Osteocyte (in vitro differentiated cells): ENCODE measurements around the gene CCDC117. TPM values are rescaled to one million over a fixed set of nuclear protein-coding genes. Genes with fewer than 3 reads are reported as not detected.

ENCODE experiments used
- DNase-seq: peaks from one replicate; pipeline ENCODE4 v3.0.0; 2021; ENCODE audit warnings: mixed read lengths; ENCODE audit not compliant: unreplicated experiment; ENCODE audit errors: extremely low spot score
- H3K27ac Mint-ChIP-seq: one replicate; pipeline ENCODE4 v1.8.0; 2021; ENCODE audit warnings: mild to moderate bottlenecking, mixed read lengths; ENCODE audit not compliant: unreplicated experiment
- H3K27me3 Mint-ChIP-seq: one replicate; pipeline ENCODE4 v1.8.0; 2021; ENCODE audit warnings: mixed read lengths; ENCODE audit not compliant: unreplicated experiment
- H3K36me3 Mint-ChIP-seq: one replicate; pipeline ENCODE4 v1.8.0; 2021; ENCODE audit warnings: mixed read lengths; ENCODE audit not compliant: unreplicated experiment
- H3K4me1 Mint-ChIP-seq: one replicate; pipeline ENCODE4 v1.8.0; 2021; ENCODE audit warnings: mixed read lengths; ENCODE audit not compliant: unreplicated experiment
- H3K4me3 Mint-ChIP-seq: one replicate; pipeline ENCODE4 v1.8.0; 2021; ENCODE audit warnings: mild to moderate bottlenecking, moderate library complexity, mixed read lengths; ENCODE audit not compliant: unreplicated experiment
- H3K9me3 Mint-ChIP-seq: one replicate; pipeline ENCODE4 v1.8.0; 2021; ENCODE audit warnings: mixed read lengths; ENCODE audit not compliant: unreplicated experiment
- total RNA-seq: library from RNA; stranded (reverse); gene quantifications from 2 replicates; pipeline ENCODE4 v1.2.1, GENCODE V29; 2021
- TF ChIP-seq, protein P1 (sequence below): fragments of 200-600 bp; sonication (generic); IDR thresholded peaks from 2 replicates; pipeline ENCODE4 v1.5.0; 2021; ENCODE audit warnings: antibody characterized with exemption, mild to moderate bottlenecking, moderate library complexity

Gene CCDC117
- total RNA-seq, 1 donor from 2014 or later, result 21.9 TPM

DNA sequence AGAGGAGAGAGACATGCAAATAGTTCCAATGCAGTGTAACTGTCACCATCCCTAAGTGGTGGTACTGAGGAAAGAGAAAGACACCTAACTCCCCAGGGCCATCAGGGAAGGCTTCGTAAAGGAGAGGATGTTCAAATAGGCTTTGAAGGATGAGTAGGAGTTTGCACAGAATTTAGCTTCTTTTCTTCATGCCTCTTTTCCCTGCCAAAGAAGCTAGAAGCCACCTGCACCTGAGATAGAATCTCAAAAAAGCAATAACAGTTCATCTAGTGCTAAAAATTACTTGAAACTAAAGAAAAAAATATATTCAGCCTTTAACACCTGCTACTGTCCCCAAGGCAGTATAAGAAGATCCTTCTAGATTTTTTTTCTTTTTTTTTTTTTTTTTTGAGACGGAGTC, 44.6 kb downstream of the CCDC117 start:
- no peak overlapping the region for H3K27ac Mint-ChIP-seq
- DNase-seq, result no peak
- peaks cover 3% of the 10 kb centered on the region for H3K4me1 Mint-ChIP-seq
- no peak overlapping the region for H3K4me3 Mint-ChIP-seq
- TF ChIP-seq, protein P1, sequence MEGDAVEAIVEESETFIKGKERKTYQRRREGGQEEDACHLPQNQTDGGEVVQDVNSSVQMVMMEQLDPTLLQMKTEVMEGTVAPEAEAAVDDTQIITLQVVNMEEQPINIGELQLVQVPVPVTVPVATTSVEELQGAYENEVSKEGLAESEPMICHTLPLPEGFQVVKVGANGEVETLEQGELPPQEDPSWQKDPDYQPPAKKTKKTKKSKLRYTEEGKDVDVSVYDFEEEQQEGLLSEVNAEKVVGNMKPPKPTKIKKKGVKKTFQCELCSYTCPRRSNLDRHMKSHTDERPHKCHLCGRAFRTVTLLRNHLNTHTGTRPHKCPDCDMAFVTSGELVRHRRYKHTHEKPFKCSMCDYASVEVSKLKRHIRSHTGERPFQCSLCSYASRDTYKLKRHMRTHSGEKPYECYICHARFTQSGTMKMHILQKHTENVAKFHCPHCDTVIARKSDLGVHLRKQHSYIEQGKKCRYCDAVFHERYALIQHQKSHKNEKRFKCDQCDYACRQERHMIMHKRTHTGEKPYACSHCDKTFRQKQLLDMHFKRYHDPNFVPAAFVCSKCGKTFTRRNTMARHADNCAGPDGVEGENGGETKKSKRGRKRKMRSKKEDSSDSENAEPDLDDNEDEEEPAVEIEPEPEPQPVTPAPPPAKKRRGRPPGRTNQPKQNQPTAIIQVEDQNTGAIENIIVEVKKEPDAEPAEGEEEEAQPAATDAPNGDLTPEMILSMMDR, result no peak
- peaks cover 12% of the 10 kb centered on the region for H3K36me3 Mint-ChIP-seq
- no peaks in the 10 kb centered on the region for H3K9me3 Mint-ChIP-seq
- H3K27me3 Mint-ChIP-seq, result no peaks in the 10 kb centered on the region

DNA sequence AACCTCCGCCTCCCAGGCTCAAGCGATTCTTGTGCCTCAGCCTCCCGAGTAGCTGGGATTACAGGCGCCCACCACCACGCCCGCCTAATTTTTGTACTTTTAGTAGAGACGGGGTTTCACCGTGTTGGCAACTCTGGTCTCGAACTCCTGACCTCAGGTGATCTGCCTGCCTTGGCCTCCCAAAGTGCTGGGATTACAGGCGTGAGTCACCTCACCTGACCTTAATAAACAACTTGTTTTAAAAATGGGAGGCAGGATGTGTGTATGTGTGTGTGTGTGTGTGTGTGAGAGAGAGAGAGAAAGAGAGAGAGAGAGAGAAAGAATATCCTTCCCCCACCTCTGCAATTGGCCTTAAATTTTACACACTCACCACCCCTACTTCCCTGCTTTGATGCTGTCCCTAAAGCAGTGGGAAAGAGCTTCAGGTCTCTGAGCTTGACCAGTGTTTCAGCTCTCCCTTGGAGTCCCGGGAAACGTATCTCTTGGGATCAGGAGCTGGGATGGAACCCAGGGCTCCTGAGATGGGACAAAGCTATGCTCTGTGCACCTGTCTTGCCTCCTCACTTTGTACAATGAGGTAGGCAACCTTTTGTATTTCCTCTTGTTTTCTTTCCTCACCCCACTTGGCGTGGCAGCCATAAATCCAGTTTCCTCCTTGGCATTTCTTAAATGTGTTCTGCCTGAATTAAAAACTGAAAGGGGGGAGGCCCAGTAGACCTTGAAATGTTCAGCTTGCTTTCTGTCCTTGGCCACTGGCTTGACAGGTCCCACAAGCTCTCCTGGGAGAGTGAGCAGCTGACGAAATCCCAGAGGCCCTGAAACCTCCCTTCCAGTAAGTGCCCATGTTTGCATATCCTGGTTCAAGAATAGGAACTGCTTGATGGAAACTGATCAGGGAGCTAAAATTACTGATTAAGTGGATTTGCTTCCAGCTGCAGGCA, 45.7 kb downstream of the CCDC117 start:
- no peak overlapping the region for H3K4me3 Mint-ChIP-seq
- TF ChIP-seq, protein P1, result no peak
- H3K36me3 Mint-ChIP-seq, result peaks cover 12% of the 10 kb centered on the region
- no peak overlapping the region for H3K27ac Mint-ChIP-seq
- no peak for DNase-seq
- no peaks in the 10 kb centered on the region for H3K9me3 Mint-ChIP-seq
- peaks cover 3% of the 10 kb centered on the region for H3K4me1 Mint-ChIP-seq
- no peaks in the 10 kb centered on the region for H3K27me3 Mint-ChIP-seq

DNA sequence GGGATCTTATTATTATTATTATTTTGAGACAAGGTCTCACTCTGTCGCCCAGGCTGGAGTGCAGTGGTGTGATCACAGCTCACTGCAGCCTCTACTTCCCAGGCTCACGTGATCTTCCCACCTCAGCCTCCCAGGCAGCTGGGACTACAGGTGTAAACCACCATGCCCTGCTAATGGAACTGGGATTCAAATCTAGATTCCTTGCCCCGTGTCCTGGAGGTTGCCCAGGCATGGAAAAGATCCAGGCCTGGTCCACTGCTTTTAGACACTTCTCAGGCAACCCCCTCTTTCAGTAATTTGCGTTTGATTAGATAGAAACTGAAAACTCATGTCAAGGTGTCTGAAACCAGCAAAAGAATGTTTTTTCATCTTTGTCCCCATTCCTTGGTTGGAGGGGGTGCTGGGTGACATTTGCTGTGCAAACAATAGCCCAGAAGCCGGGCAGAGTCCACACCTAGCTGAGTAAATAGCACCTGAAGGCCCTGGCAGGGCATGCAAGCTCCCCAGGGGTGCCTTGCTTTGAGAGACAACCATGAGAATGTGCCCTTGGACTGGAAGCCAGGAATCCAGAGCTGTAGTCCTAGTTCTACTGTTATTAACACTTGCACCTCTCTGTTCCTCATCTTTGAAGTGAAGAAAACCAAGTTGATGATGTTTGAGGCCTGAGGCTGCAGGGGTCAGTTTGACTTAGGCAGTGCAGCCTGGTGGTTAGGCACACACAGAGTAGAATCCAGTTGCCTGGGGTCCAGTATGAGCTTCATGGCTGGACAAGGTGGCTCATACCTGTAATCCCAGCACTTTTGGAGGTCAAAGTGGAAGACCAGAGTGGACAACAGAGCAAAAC, 47.0 kb downstream of the CCDC117 start:
- H3K27ac Mint-ChIP-seq, result no peak overlapping the region
- TF ChIP-seq, protein P1, result no peak
- H3K27me3 Mint-ChIP-seq, result no peaks in the 10 kb centered on the region
- DNase-seq, result no peak
- peaks cover 10% of the 10 kb centered on the region for H3K36me3 Mint-ChIP-seq
- no peaks in the 10 kb centered on the region for H3K4me1 Mint-ChIP-seq
- H3K4me3 Mint-ChIP-seq, result no peak overlapping the region
- no peaks in the 10 kb centered on the region for H3K9me3 Mint-ChIP-seq

DNA sequence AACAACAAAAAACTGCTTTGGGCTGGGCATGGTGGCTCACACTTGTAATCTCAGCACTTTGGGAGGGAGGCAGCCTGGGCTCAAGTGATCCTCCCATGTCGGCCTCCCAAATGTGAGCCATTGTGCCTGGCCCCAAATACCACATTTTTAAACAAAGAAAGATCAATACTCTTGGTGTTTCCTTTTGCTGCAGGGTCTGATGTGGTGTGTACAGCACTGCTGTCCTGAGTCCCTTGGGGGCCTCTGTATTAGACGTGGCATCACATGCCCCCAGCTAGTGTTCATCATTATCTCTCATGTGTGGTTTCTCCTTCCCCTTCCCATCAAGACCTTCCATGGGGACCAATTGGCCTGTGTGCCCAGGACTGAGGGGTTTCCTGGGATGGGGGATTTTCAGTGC, 48.4 kb downstream of the CCDC117 start:
- H3K36me3 Mint-ChIP-seq, result peaks cover 2% of the 10 kb centered on the region
- H3K4me3 Mint-ChIP-seq, result no peak overlapping the region
- no peak overlapping the region for H3K27ac Mint-ChIP-seq
- H3K27me3 Mint-ChIP-seq, result no peaks in the 10 kb centered on the region
- no peak for DNase-seq
- no peaks in the 10 kb centered on the region for H3K9me3 Mint-ChIP-seq
- no peaks in the 10 kb centered on the region for H3K4me1 Mint-ChIP-seq
- TF ChIP-seq, protein P1, result no peak

DNA sequence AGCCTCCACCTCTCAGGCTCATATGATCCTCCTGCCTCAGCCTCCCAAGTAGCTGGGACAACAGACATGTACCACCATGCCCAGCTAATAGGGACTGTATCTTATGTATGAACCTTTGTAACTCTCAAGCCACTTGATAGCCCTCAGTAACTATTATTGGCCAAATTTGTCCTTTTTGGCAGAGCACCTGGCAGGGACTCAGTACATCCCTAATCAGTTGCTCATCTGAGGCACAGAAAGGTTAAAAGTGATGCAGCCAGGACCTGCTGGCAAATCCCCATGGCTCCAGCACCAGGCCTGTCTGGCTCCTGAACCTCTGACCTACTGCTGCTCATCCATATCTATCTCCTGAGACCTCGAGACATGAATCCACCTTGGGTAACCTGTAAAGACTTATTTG, 49.0 kb downstream of the CCDC117 start:
- TF ChIP-seq, protein P1, result no peak
- DNase-seq, result no peak
- Mint-ChIP-seq H3K27me3 (no peaks in the 10 kb centered on the region), H3K27ac (no peak overlapping the region), H3K36me3 (peaks cover 2% of the 10 kb centered on the region), H3K4me3 (no peak overlapping the region), H3K9me3 (no peaks in the 10 kb centered on the region), H3K4me1 (no peaks in the 10 kb centered on the region)
